Upper lobe of right lung (tissue), 1 donor: ENCODE results near the gene CLEC16A. TPM values are rescaled to one million over a fixed set of nuclear protein-coding genes. Genes with fewer than 3 reads are reported as not detected.

ENCODE experiments used
- ATAC-seq: fragments of 200-7000 bp; cut with Tn5 transposase; one replicate; pipeline ENCODE4 v1.9.1; 2020; ENCODE audit warnings: mild to moderate bottlenecking, moderate library complexity
- DNase-seq: peaks from one replicate; pipeline ENCODE4 v3.0.0-alpha.2; 2020
- H3K27ac ChIP-seq: fragments of 200-600 bp; one replicate; pipeline ENCODE4 v1.8.0; 2022
- H3K27me3 ChIP-seq: fragments of 200-600 bp; one replicate; pipeline ENCODE4 v1.8.0; 2022; ENCODE audit warnings: mild to moderate bottlenecking
- H3K36me3 ChIP-seq: fragments of 200-600 bp; one replicate; pipeline ENCODE4 v1.8.0; 2022
- H3K4me1 ChIP-seq: fragments of 200-600 bp; one replicate; pipeline ENCODE4 v1.8.0; 2022
- H3K4me3 ChIP-seq: fragments of 200-600 bp; one replicate; pipeline ENCODE4 v1.8.0; 2022; ENCODE audit warnings: mild to moderate bottlenecking
- H3K9me3 ChIP-seq: fragments of 200-600 bp; one replicate; pipeline ENCODE4 v1.8.0; 2022
- CTCF ChIP-seq: fragments of 200-600 bp; IDR thresholded peaks from one replicate; pipeline ENCODE4 v1.8.0; 2022; ENCODE audit warnings: antibody characterized with exemption
- intact Hi-C: fragments of 100-400 bp; cut with DNase I; formaldehyde crosslinking; loops from one replicate; pipeline ENCODE4 v1.11.0; 2022
- total RNA-seq: library from RNA; stranded (reverse); fragmentation: NEBNext Ultra II Directional; extraction: Animal tissue kit (Norgen Biotek cat#: 25700); gene quantifications from one replicate; pipeline ENCODE4 v1.2.1, GENCODE V29; 2021
- donor health status: DM: no; HTN: yes; CAD: no; lungs with severe emphysema.

Gene CLEC16A
- total RNA-seq, 1 donor from 2014 or later: 36.9 TPM

DNA sequence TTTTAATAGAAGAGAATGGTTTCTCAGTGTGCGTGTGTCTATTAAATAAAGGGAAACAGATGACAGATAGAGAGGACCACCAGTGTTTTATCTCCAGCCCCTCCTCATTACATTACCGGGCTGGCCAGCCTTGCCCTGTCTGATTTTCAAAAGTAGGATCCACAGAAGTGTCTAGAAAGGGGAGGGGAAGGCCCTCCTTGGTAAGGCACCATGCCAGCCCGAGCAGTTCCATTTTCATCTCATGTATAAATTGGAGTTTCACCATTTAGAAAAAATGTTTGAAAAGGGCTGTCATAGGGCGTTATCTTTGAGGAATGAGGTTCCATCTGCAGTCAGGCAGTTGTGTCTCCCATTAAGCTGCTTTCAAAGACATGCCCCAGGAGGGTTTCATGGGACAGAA lies 214.9 kb downstream of the CLEC16A start:
- no peaks in the 10 kb centered on the region for H3K4me1 ChIP-seq
- DNase-seq (no peak), ATAC-seq (no peak)
- H3K4me3 ChIP-seq: no peak overlapping the region
- no peaks in the 10 kb centered on the region for H3K27me3 ChIP-seq
- H3K36me3 ChIP-seq: no peaks in the 10 kb centered on the region
- H3K9me3 ChIP-seq: no peaks in the 10 kb centered on the region
- intact Hi-C loops: no loop called here
- no peak overlapping the region for H3K27ac ChIP-seq
- TF ChIP-seq CTCF: no peak

DNA sequence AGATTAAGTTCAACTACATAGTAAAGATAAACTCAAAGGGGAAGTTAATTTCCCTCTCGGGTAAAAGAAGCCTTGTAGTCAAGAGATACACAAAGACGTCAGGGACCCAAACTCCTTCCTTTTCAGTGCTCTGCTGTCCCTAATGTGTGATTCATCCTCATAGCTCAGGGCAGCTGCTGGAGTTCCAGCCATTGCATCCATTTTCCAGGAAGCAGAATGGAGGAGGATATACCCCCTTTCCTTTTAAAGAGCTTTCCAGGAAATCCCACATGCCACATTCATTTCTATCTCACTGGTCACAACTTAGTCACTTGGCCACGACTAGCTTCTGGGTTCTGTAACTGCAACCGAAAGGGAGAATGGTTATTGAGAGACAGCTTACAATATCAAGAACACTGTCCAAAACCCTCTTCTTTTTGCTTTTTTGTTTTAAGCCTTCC lies 216.3 kb downstream of the CLEC16A start:
- Histone ChIP-seq H3K27ac (no peak overlapping the region), H3K9me3 (no peaks in the 10 kb centered on the region), H3K27me3 (no peaks in the 10 kb centered on the region), H3K4me1 (no peaks in the 10 kb centered on the region), H3K4me3 (no peak overlapping the region), H3K36me3 (no peaks in the 10 kb centered on the region)
- DNase-seq: no peak
- no peak for ATAC-seq
- intact Hi-C loops: no loop called here
- TF ChIP-seq CTCF: no peak

- no peak for DNase-seq
- Histone ChIP-seq H3K36me3 (no peaks in the 10 kb centered on the region), H3K9me3 (no peaks in the 10 kb centered on the region), H3K4me3 (no peak overlapping the region), H3K27ac (no peak overlapping the region), H3K27me3 (no peaks in the 10 kb centered on the region), H3K4me1 (no peaks in the 10 kb centered on the region)
- intact Hi-C loops: no loop called here
- TF ChIP-seq CTCF: no peak
- ATAC-seq: no peak
Observed at GRCh38 chr16:11161439-11161838, 217.1 kb downstream of the CLEC16A start.

DNA sequence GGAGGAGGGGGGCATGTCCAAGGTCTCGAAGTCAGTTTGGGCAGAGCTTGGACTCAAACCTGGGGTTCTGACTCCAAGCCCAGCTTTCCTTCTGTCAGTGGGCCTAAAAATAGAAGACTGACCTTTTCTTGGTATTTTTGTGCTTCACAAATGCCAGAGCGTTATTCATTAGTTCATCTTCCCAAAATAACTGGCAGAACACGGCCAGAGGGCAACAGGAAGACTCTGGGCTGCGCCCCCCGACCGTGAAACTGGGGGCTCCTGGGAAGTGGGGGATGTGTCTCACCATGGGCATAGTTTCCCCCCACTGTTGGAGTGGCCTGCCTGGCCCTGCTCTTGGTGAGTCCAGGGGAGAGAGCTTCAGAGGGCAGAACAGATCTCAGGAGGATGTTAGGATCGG lies 217.6 kb downstream of the CLEC16A start:
- Histone ChIP-seq H3K4me3 (no peak overlapping the region), H3K36me3 (no peaks in the 10 kb centered on the region), H3K27me3 (no peaks in the 10 kb centered on the region), H3K9me3 (no peaks in the 10 kb centered on the region), H3K27ac (no peak overlapping the region), H3K4me1 (no peaks in the 10 kb centered on the region)
- no peak for TF ChIP-seq CTCF
- ATAC-seq (no peak), DNase-seq (no peak)
- intact Hi-C loops: no loop called here

DNA sequence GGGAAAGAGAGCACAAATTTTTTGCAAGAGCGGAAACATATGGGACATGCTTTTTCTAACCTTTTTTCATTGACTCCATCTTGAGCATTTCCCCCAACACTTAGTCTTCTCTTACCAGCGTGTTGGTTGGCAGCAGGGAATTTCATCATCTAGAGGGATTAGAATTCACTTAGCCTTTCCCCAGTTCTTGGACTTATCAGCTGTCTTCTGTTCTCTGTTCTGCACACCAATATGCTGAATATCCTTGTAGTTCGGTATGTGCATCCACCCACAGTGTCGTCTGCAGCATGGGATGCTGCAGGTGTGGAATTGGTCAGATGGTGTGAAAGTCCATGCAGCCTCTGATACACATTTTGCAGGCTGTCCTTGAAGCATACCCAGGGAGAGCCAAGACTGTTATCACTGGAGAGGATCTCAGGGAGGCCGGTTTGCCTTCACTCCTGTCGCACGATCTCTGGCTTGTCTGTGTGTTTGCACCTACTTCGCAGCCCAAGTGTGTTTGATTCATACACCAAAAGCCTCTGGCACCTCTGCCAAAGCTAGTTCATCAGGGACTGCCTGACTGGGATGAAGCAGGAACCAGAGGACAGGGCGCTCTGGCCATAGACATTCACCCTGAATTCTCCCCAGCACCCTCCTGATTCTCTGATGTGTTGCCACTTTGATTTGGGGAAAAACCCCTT lies 218.4 kb downstream of the CLEC16A start:
- no peak for TF ChIP-seq CTCF
- Histone ChIP-seq H3K4me1 (no peaks in the 10 kb centered on the region), H3K27ac (no peak overlapping the region), H3K4me3 (no peak overlapping the region), H3K9me3 (no peaks in the 10 kb centered on the region), H3K27me3 (no peaks in the 10 kb centered on the region), H3K36me3 (no peaks in the 10 kb centered on the region)
- DNase-seq: no peak
- ATAC-seq: no peak
- intact Hi-C loops: no loop called here

DNA sequence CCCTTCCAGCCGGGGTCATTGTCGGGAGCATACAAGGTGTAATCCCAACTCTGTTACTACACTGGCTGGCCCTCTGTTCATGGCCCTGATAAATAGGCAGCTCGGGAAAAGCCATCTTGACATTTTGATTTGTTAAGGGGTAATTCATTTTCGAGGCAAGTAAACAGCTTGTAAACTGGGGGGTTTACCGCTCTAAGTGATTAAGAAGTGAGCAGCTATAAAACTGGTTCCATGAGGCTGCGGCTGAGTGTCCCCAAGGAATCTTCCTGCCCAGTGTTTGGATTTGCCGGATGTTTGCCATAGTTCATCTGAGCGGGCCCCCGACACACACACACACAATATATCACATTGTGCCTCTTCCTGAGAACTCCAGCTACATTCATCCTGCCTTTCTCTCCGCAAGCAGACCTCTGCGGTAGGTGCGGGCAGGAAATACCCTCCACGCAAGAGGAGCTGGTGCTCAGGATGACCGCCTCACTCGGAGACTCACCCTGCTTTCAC lies 219.4 kb downstream of the CLEC16A start:
- Histone ChIP-seq H3K4me3 (no peak overlapping the region), H3K27me3 (no peaks in the 10 kb centered on the region), H3K9me3 (no peaks in the 10 kb centered on the region), H3K4me1 (no peaks in the 10 kb centered on the region), H3K36me3 (no peaks in the 10 kb centered on the region), H3K27ac (no peak overlapping the region)
- no peak for DNase-seq
- intact Hi-C loops: no loop called here
- no peak for ATAC-seq
- no peak for TF ChIP-seq CTCF
